MCF 10A (cell line): Measurements from ENCODE around the gene APBB2. TPM values are rescaled to one million over a fixed set of nuclear protein-coding genes. Genes with fewer than 3 reads are reported as not detected.

Source experiments
- BruUV-seq: library from RNA; stranded (reverse); fragments of 400-500 nt; replicated peaks from 2 replicates; lab custom pipeline; 2021; lab: Mats Ljungman, UMichigan
- CTCF ChIA-PET: fragments of 300-600 bp; sonication (Branson Sonifier 250); formaldehyde crosslinking; extraction: SDS; loops from one replicate; lab custom pipeline; 2021; ENCODE audit warnings: antibody characterized with exemption, inconsistent platforms; lab: Yijun Ruan, JAX
- POLR2A ChIA-PET: fragments of 300-600, 350-650 bp; sonication (Branson Sonifier 250); formaldehyde crosslinking; extraction: SDS; loops from one replicate; lab custom pipeline; 2020; ENCODE audit warnings: antibody characterized with exemption, inconsistent platforms; lab: Yijun Ruan, JAX
- DNase-seq: peaks from one replicate; pipeline ENCODE4 v3.0.0-alpha.2; 2018; ENCODE audit not compliant: unreplicated experiment
- H3K27ac Mint-ChIP-seq: one replicate; pipeline ENCODE4 v1.8.0; 2022; ENCODE audit warnings: mild to moderate bottlenecking, low read depth, mixed read lengths; ENCODE audit not compliant: unreplicated experiment
- H3K27me3 Mint-ChIP-seq: one replicate; pipeline ENCODE4 v1.8.0; 2022; ENCODE audit warnings: mixed read lengths; ENCODE audit not compliant: insufficient read depth, unreplicated experiment
- H3K36me3 Mint-ChIP-seq: one replicate; pipeline ENCODE4 v1.8.0; 2022; ENCODE audit warnings: mild to moderate bottlenecking, moderate library complexity, mixed read lengths; ENCODE audit not compliant: insufficient read depth, unreplicated experiment
- H3K4me1 Mint-ChIP-seq: one replicate; pipeline ENCODE4 v1.8.0; 2022; ENCODE audit warnings: mixed read lengths; ENCODE audit not compliant: insufficient read depth, unreplicated experiment
- H3K4me3 Mint-ChIP-seq: one replicate; pipeline ENCODE4 v1.8.0; 2022; ENCODE audit warnings: mild to moderate bottlenecking, moderate library complexity, mixed read lengths; ENCODE audit not compliant: unreplicated experiment
- H3K9me3 Mint-ChIP-seq: one replicate; pipeline ENCODE4 v1.8.0; 2022; ENCODE audit warnings: mixed read lengths; ENCODE audit not compliant: unreplicated experiment
- CTCF ChIP-seq: fragments of 200-600 bp; IDR thresholded peaks from one replicate; pipeline ENCODE4 v1.8.0; 2022; ENCODE audit warnings: antibody characterized with exemption, mild to moderate bottlenecking; ENCODE audit not compliant: unreplicated experiment
- intact Hi-C: fragments of 100-400 bp; cut with micrococcal nuclease; formaldehyde crosslinking; loops from 2 replicates; pipeline ENCODE4 v1.14.1; 2022
- total RNA-seq: library from RNA; stranded (reverse); gene quantifications from 2 replicates; pipeline ENCODE4 v1.2.3, GENCODE V29; 2022

The APBB2 gene
- total RNA-seq, 1 experiment from 2014 or later = 201 TPM

GRCh38 chr4:41202820-41203568 is 11.3 kb downstream of the APBB2 start:
- no peak for DNase-seq
- peak overlapping the region; percentile 83 for H3K27ac Mint-ChIP-seq
- ChIA-PET CTCF (interaction anchor here (2.5 kb wide), 1 partner anchor 10 kb away, joined by 16 read pairs; the partner anchor contains the start of gene APBB2), POLR2A (interaction anchor here (0.7 to 11.0 kb wide), 7 partner anchors 10 to 83 kb away, joined by 3 to 98 read pairs (median 15); partner anchors contain the start of gene APBB2)
- H3K4me3 Mint-ChIP-seq = no peak overlapping the region
- H3K4me1 Mint-ChIP-seq = peaks cover 81% of the 10 kb centered on the region
- no peaks in the 10 kb centered on the region for H3K9me3 Mint-ChIP-seq
- intact Hi-C loops = no loop called here
- peaks cover 14% of the 10 kb centered on the region for H3K36me3 Mint-ChIP-seq
- H3K27me3 Mint-ChIP-seq = no peaks in the 10 kb centered on the region
- no peak for TF ChIP-seq CTCF
- BruUV-seq = no TSS peak

GRCh38 chr4:41202356-41202755 is 12.0 kb downstream of the APBB2 start:
- intact Hi-C loops = no loop called here
- peaks cover 81% of the 10 kb centered on the region for H3K4me1 Mint-ChIP-seq
- no peaks in the 10 kb centered on the region for H3K9me3 Mint-ChIP-seq
- ChIA-PET POLR2A (interaction anchor here (0.6 to 11.0 kb wide), 4 partner anchors 11 to 276 kb away, joined by 3 to 98 read pairs (median 12); partner anchors contain the start of gene APBB2), CTCF (interaction anchor here (1.0 kb wide), 1 partner anchor 12 kb away, joined by 3 read pairs; the partner anchor contains the start of gene APBB2)
- DNase-seq = no peak
- no peaks in the 10 kb centered on the region for H3K27me3 Mint-ChIP-seq
- no peak overlapping the region for H3K4me3 Mint-ChIP-seq
- H3K27ac Mint-ChIP-seq = no peak overlapping the region
- H3K36me3 Mint-ChIP-seq = peaks cover 17% of the 10 kb centered on the region
- no peak for TF ChIP-seq CTCF
- no TSS peak for BruUV-seq

- no peak overlapping the region for H3K4me3 Mint-ChIP-seq
- no TSS peak for BruUV-seq
These were observed 13.8 kb downstream of the APBB2 start for GRCh38 chr4:41200486-41201017.

More at GRCh38 chr4:41200486-41201017, 13.8 kb downstream of the APBB2 start:
- CTCF ChIA-PET = interaction anchor here (1.4 to 2.1 kb wide), 4 partner anchors 12 to 40 kb away, joined by 3 to 7 read pairs (median 6); partner anchors contain the start of gene APBB2
- TF ChIP-seq CTCF = no peak
- no peaks in the 10 kb centered on the region for H3K27me3 Mint-ChIP-seq
- intact Hi-C loops = no loop called here
- POLR2A ChIA-PET = interaction anchor here (0.7 to 11.0 kb wide), 5 partner anchors 8 to 226 kb away, joined by 3 to 98 read pairs (median 4); no protein-coding TSS in a partner anchor
- H3K4me1 Mint-ChIP-seq = peaks cover 68% of the 10 kb centered on the region
- no peak for DNase-seq
- peaks cover 21% of the 10 kb centered on the region for H3K36me3 Mint-ChIP-seq
- H3K9me3 Mint-ChIP-seq = no peaks in the 10 kb centered on the region
- no peak overlapping the region for H3K27ac Mint-ChIP-seq
